Measurements from ENCODE around the gene PPFIA2.

DNA sequence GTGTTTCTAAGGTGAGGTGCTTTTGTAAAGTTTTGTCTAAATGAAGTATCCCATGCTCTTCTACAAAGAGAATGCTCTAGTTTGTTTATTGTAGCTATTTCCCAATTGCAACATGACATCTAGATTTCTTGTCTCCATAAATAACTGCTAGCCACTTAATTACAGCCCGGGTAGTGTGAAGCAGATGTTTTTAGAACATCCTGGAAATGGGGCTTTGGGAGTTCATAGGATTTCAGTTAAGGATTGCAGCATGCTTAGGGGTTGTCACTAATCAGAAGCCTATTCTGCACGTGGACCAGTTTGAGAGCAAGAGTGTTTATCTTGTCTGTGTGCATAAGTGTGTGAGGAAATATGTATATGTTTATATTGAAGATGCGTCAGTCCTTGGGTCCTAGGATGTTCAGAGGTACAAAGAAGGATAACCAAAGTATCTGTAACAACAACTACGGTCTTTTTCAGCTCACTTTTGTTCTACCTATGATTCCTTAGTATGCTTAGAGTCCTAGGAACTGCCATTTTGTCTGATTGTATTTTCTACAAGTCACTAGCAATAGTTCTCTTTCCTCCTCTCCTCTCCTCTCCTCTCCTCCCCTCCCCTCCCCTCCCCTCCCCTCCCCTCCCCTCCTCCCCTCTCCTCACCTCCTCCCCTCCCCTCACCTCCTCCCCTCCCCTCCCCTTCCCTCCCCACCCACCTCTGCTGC, 546.0 kb downstream of the PPFIA2 start:
- TF ChIP-seq POLR2AphosphoS5 (IDR thresholded peaks at IDR 0.05) (no peak), RAD21 (conservative IDR thresholded peaks at IDR 0.05) (no peak), EZH2 (IDR thresholded peaks at IDR 0.05; ENCODE audit: borderline replicate concordance, insufficient read depth, low read length, poor library complexity, severe bottlenecking) (no peak), CTCF (IDR thresholded peaks at IDR 0.05; ENCODE audit: poor library complexity, severe bottlenecking) (no peak), SMC3 (conservative IDR thresholded peaks at IDR 0.05; ENCODE audit: poor library complexity) (no peak), EP300 (conservative IDR thresholded peaks at IDR 0.05; ENCODE audit: poor library complexity, severe bottlenecking) (no peak), MXI1 (conservative IDR thresholded peaks at IDR 0.05; ENCODE audit: poor library complexity, severe bottlenecking) (no peak), TAF1 (IDR thresholded peaks at IDR 0.05; ENCODE audit: low read depth) (no peak)
- TF ChIP-seq, protein P1, sequence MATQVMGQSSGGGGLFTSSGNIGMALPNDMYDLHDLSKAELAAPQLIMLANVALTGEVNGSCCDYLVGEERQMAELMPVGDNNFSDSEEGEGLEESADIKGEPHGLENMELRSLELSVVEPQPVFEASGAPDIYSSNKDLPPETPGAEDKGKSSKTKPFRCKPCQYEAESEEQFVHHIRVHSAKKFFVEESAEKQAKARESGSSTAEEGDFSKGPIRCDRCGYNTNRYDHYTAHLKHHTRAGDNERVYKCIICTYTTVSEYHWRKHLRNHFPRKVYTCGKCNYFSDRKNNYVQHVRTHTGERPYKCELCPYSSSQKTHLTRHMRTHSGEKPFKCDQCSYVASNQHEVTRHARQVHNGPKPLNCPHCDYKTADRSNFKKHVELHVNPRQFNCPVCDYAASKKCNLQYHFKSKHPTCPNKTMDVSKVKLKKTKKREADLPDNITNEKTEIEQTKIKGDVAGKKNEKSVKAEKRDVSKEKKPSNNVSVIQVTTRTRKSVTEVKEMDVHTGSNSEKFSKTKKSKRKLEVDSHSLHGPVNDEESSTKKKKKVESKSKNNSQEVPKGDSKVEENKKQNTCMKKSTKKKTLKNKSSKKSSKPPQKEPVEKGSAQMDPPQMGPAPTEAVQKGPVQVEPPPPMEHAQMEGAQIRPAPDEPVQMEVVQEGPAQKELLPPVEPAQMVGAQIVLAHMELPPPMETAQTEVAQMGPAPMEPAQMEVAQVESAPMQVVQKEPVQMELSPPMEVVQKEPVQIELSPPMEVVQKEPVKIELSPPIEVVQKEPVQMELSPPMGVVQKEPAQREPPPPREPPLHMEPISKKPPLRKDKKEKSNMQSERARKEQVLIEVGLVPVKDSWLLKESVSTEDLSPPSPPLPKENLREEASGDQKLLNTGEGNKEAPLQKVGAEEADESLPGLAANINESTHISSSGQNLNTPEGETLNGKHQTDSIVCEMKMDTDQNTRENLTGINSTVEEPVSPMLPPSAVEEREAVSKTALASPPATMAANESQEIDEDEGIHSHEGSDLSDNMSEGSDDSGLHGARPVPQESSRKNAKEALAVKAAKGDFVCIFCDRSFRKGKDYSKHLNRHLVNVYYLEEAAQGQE (IDR thresholded peaks at IDR 0.05; ENCODE audit: borderline replicate concordance) = no peak

Data from neural cell (in vitro differentiated cells).